Sigmoid colon (tissue), 4 donors: ENCODE data around the gene DYSF.

Source experiments
- CTCF ChIP-seq, 4 experiments: fragments of 450-650 bp in 3 of 4; fragments of 200-600 bp in 1 of 4; IDR thresholded peaks; one replicate each; pipeline ENCODE4 v1.5.1; 2016 to 2019; ENCODE audit warnings: antibody characterized with exemption in 4 of 4, mild to moderate bottlenecking in 3 of 4, moderate library complexity in 2 of 4
- EP300 ChIP-seq, 4 donors: sonication (generic); formaldehyde crosslinking; IDR thresholded peaks; one replicate each; pipeline ENCODE4 v1.6.1; 2017; ENCODE audit warnings: antibody characterized with exemption in 4 of 4
- POLR2A ChIP-seq, 2 donors: fragments of 450-650 bp; IDR thresholded peaks; one replicate each; pipeline ENCODE4 v1.6.1; 2016; ENCODE audit warnings: antibody characterized with exemption in 2 of 2, mild to moderate bottlenecking in 2 of 2, moderate library complexity in 2 of 2

DNA sequence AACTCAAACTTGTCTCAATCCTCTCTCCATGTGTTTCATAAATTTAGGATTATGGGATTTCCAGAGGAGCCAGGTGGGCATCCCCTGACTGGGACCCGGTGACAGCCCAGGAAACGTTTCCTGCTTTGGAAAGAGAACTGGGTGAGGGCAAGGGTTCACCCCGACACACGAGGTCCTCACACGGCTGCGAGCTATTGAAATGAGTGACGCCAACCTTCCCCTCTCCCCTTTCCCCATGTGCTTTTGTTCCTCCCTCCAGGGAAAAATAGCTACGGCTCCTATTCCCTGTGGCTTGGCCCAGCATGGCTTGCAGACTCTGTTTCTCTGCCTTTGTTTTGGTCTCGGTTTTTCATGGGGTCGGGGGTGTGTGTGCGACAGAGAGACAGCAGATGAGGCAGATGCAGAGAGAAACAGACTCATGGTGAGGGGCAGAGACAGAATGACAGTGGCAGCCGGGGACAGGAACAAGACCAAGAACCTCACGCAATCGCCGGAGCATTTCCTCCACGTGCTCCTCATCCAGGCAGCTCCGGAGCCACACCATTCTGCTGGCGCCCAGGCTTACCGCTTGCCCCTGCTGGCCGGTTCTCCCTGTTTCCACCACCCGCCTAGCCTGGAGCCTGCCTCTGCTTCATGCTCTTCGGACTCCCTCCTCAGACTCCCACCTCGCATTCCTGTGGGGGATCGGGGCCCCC, 238.5 kb downstream of the DYSF start:
- TF ChIP-seq CTCF (IDR thresholded peaks at IDR 0.05) (no peak), EP300 (IDR thresholded peaks at IDR 0.05) (no peak), POLR2A (IDR thresholded peaks at IDR 0.05) (no peak)
